GM12878 (cell line): ENCODE results near the gene BFSP2. TPM values are rescaled to one million over a fixed set of nuclear protein-coding genes. Genes with fewer than 3 reads are reported as not detected.

Experiments
- BCL11A ChIP-seq: IDR thresholded peaks from 2 replicates; pipeline ENCODE4 v1.6.1; 2011; ENCODE audit warnings: low read depth, low read length
- CREM ChIP-seq: IDR thresholded peaks from 2 replicates; pipeline ENCODE4 v1.6.1; 2014; ENCODE audit warnings: antibody characterized with exemption, low read depth
- IKZF2 ChIP-seq, 2 experiments: fragments of 450-650 bp; IDR thresholded peaks; 2 replicates each; pipeline ENCODE4 v1.6.1; 2017; ENCODE audit warnings: mild to moderate bottlenecking in 2 of 2, moderate library complexity in 2 of 2
- MTA3 ChIP-seq: IDR thresholded peaks from 2 replicates; pipeline ENCODE4 v1.6.1; 2012; ENCODE audit warnings: low read length, inconsistent platforms, borderline replicate concordance
- NRF1 ChIP-seq: conservative IDR thresholded peaks from 2 replicates; pipeline ENCODE4 v1.6.1; 2011; ENCODE audit warnings: mild to moderate bottlenecking, low read depth, low read length, improper control_type of control experiment
- POLR2AphosphoS2 ChIP-seq: IDR thresholded peaks from 2 replicates; pipeline ENCODE4 v1.6.1; 2011; ENCODE audit warnings: low read depth, mild to moderate bottlenecking, low read length, improper control_type of control experiment, moderate library complexity
- SP1 ChIP-seq: IDR thresholded peaks from one replicate; pipeline ENCODE4 v1.6.1; 2011; ENCODE audit warnings: low read depth, low read length
- STAT1 ChIP-seq: fragments of 450-650 bp; conservative IDR thresholded peaks from 2 replicates; pipeline ENCODE4 v1.6.1; 2014; ENCODE audit warnings: antibody characterized with exemption, mild to moderate bottlenecking
- SUZ12 ChIP-seq: fragments of 200-600 bp; sonication (generic); IDR thresholded peaks from one replicate; pipeline ENCODE4 v1.6.1; 2018; ENCODE audit warnings: antibody characterized with exemption, mild to moderate bottlenecking; ENCODE audit not compliant: unreplicated experiment
- TARDBP ChIP-seq: IDR thresholded peaks from 2 replicates; pipeline ENCODE4 v1.6.1; 2016; ENCODE audit warnings: borderline replicate concordance
- polyA plus RNA-seq, 11 experiments: library from polyadenylated mRNA; depleted of rRNA in 4 of 11; unstranded in 6 of 11; stranded (reverse) in 5 of 11; fragments of >200 nt; fragmentation: Nextera tagmentation in 4 of 11; fragmentation: Illumina TruSeq in 1 of 11; extraction: Ambion mirVana in 4 of 11; extraction: Trizol in 1 of 11; gene quantifications; 1 replicate in 1 of 11; 2 replicates in 10 of 11; pipeline versions ENCODE4 v1.2.1 to v1.2.3, GENCODE V29; 2011 to 2016; ENCODE audit warnings: inconsistent platforms in 2 of 11, missing spikeins in 2 of 11, low read depth in 1 of 11
- total RNA-seq, 4 experiments: library from RNA; depleted of rRNA in 3 of 4; stranded (reverse); fragments of >200 nt in 3 of 4; fragmentation: Illumina TruSeq in 1 of 4; extraction: Trizol in 1 of 4; gene quantifications; 2 replicates each; pipeline versions ENCODE4 v1.2.1 to v1.2.3, GENCODE V29; 2013 to 2021
- TF ChIP-seq, protein P1 (sequence below): fragments of 450-650 bp; IDR thresholded peaks from 2 replicates; pipeline ENCODE4 v1.6.1; 2017; ENCODE audit warnings: mild to moderate bottlenecking, moderate library complexity
- TF ChIP-seq, protein P2 (sequence below): fragments of 450-650 bp; IDR thresholded peaks from 2 replicates; pipeline ENCODE4 v1.6.1; 2014; ENCODE audit warnings: mild to moderate bottlenecking
- TF ChIP-seq, protein P3 (sequence below): IDR thresholded peaks from 2 replicates; pipeline ENCODE4 v1.6.1; 2011; ENCODE audit warnings: borderline replicate concordance, low read depth, mild to moderate bottlenecking, moderate library complexity, low read length; ENCODE audit not compliant: insufficient read depth, poor library complexity, severe bottlenecking
- TF ChIP-seq, protein P4 (sequence below): IDR thresholded peaks from 2 replicates; pipeline ENCODE4 v1.6.1; 2012; ENCODE audit warnings: low read depth, low read length, improper control_type of control experiment
- TF ChIP-seq, protein P5 (sequence below): fragments of 450-650 bp; IDR thresholded peaks from 2 replicates; pipeline ENCODE4 v1.6.1; 2017; ENCODE audit warnings: mild to moderate bottlenecking, moderate library complexity

BFSP2 gene
- total and polyA plus RNA-seq, 10 of the 15 experiments (the other 5 are each of a cell fraction or from before 2014, with no cell fraction given) = 1.5 to 20.4 (median 7.3) TPM

DNA sequence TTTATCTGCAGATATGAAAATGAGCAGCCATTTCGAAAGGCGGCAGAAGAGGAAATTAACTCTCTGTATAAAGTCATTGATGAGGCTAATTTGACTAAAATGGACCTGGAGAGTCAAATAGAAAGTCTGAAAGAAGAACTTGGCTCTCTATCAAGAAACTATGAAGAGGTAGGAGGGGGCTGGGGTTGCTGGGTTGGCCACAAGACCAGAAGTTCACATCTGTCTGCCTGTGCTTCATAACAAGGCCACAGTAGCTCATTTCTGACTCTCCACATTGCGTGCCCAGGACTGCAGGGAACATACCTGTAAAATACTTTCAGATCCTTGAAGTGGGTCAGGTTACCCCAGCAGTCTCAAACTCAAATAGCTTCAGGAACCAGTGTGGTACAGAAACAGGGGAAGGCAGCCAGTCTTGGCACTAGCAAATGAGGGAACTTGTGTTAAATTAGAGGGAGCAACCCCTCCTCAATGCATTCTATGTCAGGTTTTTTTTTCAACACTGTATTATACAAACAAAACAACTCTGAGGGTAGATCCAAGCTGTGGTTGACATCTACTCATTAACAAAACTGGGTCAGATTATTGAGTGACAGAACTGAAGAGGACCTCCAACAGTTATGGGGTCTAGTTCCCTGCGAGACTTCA lies 48.7 kb downstream of the BFSP2 start (continued):
- TF ChIP-seq, protein P1, sequence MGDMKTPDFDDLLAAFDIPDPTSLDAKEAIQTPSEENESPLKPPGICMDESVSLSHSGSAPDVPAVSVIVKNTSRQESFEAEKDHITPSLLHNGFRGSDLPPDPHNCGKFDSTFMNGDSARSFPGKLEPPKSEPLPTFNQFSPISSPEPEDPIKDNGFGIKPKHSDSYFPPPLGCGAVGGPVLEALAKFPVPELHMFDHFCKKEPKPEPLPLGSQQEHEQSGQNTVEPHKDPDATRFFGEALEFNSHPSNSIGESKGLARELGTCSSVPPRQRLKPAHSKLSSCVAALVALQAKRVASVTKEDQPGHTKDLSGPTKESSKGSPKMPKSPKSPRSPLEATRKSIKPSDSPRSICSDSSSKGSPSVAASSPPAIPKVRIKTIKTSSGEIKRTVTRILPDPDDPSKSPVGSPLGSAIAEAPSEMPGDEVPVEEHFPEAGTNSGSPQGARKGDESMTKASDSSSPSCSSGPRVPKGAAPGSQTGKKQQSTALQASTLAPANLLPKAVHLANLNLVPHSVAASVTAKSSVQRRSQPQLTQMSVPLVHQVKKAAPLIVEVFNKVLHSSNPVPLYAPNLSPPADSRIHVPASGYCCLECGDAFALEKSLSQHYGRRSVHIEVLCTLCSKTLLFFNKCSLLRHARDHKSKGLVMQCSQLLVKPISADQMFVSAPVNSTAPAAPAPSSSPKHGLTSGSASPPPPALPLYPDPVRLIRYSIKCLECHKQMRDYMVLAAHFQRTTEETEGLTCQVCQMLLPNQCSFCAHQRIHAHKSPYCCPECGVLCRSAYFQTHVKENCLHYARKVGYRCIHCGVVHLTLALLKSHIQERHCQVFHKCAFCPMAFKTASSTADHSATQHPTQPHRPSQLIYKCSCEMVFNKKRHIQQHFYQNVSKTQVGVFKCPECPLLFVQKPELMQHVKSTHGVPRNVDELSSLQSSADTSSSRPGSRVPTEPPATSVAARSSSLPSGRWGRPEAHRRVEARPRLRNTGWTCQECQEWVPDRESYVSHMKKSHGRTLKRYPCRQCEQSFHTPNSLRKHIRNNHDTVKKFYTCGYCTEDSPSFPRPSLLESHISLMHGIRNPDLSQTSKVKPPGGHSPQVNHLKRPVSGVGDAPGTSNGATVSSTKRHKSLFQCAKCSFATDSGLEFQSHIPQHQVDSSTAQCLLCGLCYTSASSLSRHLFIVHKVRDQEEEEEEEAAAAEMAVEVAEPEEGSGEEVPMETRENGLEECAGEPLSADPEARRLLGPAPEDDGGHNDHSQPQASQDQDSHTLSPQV = peak; percentile 8; the same call in 1 of the 2 replicates
- TF ChIP-seq BCL11A = peak; percentile 94
- no peak for TF ChIP-seq SUZ12
- TF ChIP-seq STAT1 = no peak
- TF ChIP-seq NRF1 = no peak
- no peak for TF ChIP-seq TARDBP
- TF ChIP-seq, protein P2, sequence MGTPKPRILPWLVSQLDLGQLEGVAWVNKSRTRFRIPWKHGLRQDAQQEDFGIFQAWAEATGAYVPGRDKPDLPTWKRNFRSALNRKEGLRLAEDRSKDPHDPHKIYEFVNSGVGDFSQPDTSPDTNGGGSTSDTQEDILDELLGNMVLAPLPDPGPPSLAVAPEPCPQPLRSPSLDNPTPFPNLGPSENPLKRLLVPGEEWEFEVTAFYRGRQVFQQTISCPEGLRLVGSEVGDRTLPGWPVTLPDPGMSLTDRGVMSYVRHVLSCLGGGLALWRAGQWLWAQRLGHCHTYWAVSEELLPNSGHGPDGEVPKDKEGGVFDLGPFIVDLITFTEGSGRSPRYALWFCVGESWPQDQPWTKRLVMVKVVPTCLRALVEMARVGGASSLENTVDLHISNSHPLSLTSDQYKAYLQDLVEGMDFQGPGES = no peak
- TF ChIP-seq SP1 = peak; percentile 87
- TF ChIP-seq POLR2AphosphoS2 = no peak
- TF ChIP-seq, protein P3, sequence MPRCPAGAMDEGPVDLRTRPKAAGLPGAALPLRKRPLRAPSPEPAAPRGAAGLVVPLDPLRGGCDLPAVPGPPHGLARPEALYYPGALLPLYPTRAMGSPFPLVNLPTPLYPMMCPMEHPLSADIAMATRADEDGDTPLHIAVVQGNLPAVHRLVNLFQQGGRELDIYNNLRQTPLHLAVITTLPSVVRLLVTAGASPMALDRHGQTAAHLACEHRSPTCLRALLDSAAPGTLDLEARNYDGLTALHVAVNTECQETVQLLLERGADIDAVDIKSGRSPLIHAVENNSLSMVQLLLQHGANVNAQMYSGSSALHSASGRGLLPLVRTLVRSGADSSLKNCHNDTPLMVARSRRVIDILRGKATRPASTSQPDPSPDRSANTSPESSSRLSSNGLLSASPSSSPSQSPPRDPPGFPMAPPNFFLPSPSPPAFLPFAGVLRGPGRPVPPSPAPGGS = peak; percentile 89
- peak; percentile 86; the same call in 1 of the 2 replicates for TF ChIP-seq CREM
- TF ChIP-seq MTA3 = peak; percentile 95; the same call in 1 of the 2 replicates
- TF ChIP-seq, protein P4, sequence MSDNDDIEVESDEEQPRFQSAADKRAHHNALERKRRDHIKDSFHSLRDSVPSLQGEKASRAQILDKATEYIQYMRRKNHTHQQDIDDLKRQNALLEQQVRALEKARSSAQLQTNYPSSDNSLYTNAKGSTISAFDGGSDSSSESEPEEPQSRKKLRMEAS = no peak
- peak; percentile 95 for TF ChIP-seq IKZF2 (IDR thresholded peaks at IDR 0.05)
- TF ChIP-seq, protein P5, sequence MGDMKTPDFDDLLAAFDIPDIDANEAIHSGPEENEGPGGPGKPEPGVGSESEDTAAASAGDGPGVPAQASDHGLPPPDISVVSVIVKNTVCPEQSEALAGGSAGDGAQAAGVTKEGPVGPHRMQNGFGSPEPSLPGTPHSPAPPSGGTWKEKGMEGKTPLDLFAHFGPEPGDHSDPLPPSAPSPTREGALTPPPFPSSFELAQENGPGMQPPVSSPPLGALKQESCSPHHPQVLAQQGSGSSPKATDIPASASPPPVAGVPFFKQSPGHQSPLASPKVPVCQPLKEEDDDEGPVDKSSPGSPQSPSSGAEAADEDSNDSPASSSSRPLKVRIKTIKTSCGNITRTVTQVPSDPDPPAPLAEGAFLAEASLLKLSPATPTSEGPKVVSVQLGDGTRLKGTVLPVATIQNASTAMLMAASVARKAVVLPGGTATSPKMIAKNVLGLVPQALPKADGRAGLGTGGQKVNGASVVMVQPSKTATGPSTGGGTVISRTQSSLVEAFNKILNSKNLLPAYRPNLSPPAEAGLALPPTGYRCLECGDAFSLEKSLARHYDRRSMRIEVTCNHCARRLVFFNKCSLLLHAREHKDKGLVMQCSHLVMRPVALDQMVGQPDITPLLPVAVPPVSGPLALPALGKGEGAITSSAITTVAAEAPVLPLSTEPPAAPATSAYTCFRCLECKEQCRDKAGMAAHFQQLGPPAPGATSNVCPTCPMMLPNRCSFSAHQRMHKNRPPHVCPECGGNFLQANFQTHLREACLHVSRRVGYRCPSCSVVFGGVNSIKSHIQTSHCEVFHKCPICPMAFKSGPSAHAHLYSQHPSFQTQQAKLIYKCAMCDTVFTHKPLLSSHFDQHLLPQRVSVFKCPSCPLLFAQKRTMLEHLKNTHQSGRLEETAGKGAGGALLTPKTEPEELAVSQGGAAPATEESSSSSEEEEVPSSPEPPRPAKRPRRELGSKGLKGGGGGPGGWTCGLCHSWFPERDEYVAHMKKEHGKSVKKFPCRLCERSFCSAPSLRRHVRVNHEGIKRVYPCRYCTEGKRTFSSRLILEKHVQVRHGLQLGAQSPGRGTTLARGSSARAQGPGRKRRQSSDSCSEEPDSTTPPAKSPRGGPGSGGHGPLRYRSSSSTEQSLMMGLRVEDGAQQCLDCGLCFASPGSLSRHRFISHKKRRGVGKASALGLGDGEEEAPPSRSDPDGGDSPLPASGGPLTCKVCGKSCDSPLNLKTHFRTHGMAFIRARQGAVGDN = peak; percentile 9; the same call in 1 of the 2 replicates
